Measurements from ENCODE around the gene MT1HL1.
"Not testable (repeated sequence)": the region's sequence is repeated elsewhere in the genome, so short reads cannot be mapped to it uniquely, and the experiment has no call there.

Gene MT1HL1

GRCh38 chr1:236978740-236979139 lies 25.5 kb downstream of the MT1HL1 start:
- no peak for DNase-seq (ENCODE audit: low read depth in 2 of 2)

- no peak for DNase-seq (ENCODE audit: low read depth in 2 of 2)
Measured at GRCh38 chr1:236975461-236975860, 28.8 kb downstream of the MT1HL1 start.

- DNase-seq (ENCODE audit: low read depth in 2 of 2): not testable (repeated sequence)
Measured at GRCh38 chr1:236974025-236974424, 30.2 kb downstream of the MT1HL1 start.

- no peak for DNase-seq (ENCODE audit: low read depth in 2 of 2)
Measured at GRCh38 chr1:236966636-236967035, 37.6 kb downstream of the MT1HL1 start.

GRCh38 chr1:236963920-236964319 lies 40.3 kb downstream of the MT1HL1 start:
- DNase-seq (ENCODE audit: low read depth in 2 of 2): no peak

- DNase-seq (ENCODE audit: low read depth in 2 of 2): no peak
Measured at GRCh38 chr1:236959112-236959511, 45.1 kb downstream of the MT1HL1 start.

GRCh38 chr1:236957235-236957634 lies 47.0 kb downstream of the MT1HL1 start:
- DNase-seq (ENCODE audit: low read depth in 2 of 2): no peak

Measured in stimulated activated CD4-positive, alpha-beta T cell treated with anti-CD3 and anti-CD28 coated beads, Interleukin-15, amount 100 ng/mL, for 48 hours (primary cell).